ENCODE data around the gene KIF21A.

The KIF21A gene

GRCh38 chr12:39272871-39273655 is 169.9 kb downstream of the KIF21A start:
- no peak for DNase-seq

- no peak for DNase-seq
These were observed 173.4 kb downstream of the KIF21A start for GRCh38 chr12:39269492-39269891.

GRCh38 chr12:39267886-39268285 is 175.0 kb downstream of the KIF21A start:
- DNase-seq, result no peak

- DNase-seq, result no peak
These were observed 190.3 kb downstream of the KIF21A start for GRCh38 chr12:39252628-39253027.

All from DMS153 (cell line).